NK-92 (cell line): ENCODE results near the gene PRDM10.

Source experiments
- DNase-seq: peaks from one replicate; lab custom pipeline; 2025; ENCODE audit not compliant: unreplicated experiment; lab: John Stamatoyannopoulos, UW

The PRDM10 gene

DNA sequence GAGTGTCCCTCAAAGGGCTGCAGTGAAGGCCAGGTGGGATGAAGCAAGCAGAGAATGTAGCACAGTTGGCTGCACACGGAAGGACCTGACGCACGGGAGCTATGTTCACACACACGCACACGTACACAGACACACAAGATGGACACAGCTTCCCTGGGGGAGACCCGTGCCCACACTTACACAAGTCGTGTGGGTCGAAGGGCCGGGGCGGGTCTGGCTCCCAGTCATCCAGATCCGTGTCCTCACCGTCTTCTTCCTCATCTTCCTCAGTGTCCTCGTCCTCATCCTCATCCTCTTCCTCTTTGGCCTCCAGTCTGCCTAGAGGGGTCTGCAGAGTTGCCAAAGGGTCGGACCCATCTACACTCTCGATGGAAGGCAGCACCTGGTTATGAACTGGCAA lies 55.7 kb downstream of the PRDM10 start:
- no peak for DNase-seq

DNA sequence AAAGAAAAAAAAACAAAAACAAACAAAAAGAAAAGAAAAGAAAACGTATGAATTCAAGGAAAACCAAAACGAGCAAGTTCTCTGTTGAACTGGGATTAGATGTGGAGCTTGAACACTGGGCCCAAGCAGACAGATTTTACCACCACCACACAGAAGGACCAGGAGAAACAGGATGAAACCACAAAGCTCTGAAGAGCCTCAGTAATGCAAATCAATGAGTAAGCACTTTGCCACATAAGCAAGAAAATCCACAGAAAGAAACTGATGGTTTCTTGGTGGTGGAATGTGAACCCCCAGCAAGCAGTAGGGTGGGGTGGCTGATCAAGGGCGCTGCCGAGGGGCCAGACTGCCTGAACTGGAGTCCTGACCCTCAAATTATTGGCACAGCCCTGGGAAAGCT lies 56.4 kb downstream of the PRDM10 start:
- DNase-seq = no peak

DNA sequence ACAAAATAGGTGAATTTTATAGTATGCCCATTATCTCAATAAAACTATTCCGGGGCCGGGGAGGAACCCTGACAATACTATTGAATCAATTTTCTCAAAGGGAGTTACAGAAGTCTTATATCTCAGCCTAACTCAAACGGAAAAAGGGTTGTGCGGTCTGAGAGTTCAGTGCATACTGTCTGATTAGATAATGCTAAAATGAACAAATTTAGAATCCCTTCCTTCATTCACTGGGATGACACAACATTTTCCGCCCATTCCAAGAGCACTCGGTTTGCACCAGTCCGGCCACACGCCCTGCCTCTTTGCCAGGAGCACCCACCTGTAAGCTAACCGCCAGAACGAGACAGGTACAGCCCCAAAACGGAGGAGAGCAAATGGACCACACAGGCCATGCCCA lies 57.3 kb downstream of the PRDM10 start:
- no peak for DNase-seq

DNA sequence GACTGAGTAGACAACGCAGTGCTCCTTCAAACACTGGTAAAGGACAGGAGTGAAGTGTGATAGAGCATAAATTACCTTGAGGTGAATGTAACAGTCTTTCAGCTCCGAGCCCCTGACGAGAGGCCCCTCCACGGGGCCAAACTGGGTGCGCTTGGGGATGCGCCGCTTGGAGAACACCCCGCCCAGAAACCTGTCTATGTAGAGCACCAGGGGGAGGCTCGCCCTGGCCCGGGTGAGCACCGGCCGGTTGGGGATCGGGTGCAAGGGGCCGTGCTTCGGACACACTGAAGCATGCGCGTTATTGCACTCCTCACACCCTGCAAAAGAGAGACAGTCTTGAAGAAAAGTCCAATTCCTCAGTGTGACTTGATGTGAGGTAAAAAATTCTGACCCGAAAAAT lies 57.9 kb downstream of the PRDM10 start:
- DNase-seq = no peak

- DNase-seq = no peak
These were observed 59.6 kb downstream of the PRDM10 start for GRCh38 chr11:129943036-129943435.

DNA sequence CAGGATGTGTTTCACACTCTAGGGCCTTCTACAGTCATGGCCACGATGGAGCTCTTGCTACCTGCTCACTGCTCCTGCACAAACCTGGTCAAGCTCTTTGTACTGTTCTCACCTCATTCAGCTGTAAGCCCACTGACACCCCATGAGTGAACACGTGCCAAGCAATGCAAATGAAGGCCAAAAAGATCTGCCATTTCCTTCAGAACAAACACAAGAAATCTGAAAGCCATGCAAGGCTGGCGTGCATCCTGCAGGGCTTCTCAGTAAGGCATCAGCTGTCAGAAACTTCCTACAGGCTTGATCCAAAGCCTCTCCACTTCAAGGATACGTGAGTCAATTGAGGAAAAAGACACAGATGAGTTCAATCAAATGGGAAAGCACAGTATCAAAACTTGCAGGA lies 63.1 kb downstream of the PRDM10 start:
- no peak for DNase-seq

- DNase-seq = no peak
These were observed 63.9 kb downstream of the PRDM10 start for GRCh38 chr11:129938764-129939163.

GRCh38 chr11:129937592-129938238 lies 64.9 kb downstream of the PRDM10 start:
- DNase-seq = no peak

GRCh38 chr11:129935723-129936122 lies 66.9 kb downstream of the PRDM10 start:
- no peak for DNase-seq

- DNase-seq = no peak
These were observed 68.7 kb downstream of the PRDM10 start for GRCh38 chr11:129933891-129934290.

GRCh38 chr11:129933262-129933661 lies 69.4 kb downstream of the PRDM10 start:
- no peak for DNase-seq

GRCh38 chr11:129932381-129933067 lies 70.1 kb downstream of the PRDM10 start:
- DNase-seq = no peak

DNA sequence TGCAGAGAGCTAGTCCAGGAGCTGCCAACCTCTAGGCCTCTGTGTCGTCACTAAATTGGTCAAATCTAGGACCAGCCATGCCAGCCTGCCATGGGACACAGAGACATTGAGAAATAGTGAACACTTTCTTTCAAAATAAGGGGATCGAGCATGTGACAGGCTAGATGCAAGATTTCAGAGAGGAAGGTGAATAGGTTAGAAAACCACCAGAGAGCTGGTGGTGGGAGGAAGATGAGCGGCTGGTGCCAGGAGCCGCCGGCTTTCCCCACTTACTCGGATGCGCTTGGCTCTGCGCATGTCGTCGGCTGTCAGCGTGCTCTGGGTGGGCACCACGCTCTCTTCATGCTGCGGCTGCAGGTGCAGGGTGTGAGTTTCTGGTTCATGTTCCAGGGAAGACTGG lies 71.9 kb downstream of the PRDM10 start:
- no peak for DNase-seq

GRCh38 chr11:129930296-129930695 lies 72.3 kb downstream of the PRDM10 start:
- DNase-seq = no peak

DNA sequence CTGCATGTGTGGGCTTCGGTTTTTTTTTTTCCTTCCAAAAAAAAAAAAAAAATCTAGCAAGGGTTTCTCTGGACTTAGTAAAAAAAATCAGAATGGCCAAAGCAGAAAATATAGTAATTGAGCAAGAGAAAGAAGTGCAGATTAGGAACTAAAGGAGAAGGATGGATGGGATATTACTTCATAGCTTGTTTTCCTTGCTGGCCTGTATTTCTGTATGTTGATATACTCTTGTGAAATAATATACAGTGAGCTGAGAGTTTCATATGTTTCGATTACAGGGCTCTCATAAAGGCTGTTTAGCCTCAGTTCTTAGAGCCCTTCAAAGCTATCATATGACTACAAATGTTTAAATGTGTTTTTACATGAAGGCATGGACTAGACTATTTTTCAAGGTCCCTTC lies 72.9 kb downstream of the PRDM10 start:
- no peak for DNase-seq

GRCh38 chr11:129928923-129929692 lies 73.5 kb downstream of the PRDM10 start:
- no peak for DNase-seq

DNA sequence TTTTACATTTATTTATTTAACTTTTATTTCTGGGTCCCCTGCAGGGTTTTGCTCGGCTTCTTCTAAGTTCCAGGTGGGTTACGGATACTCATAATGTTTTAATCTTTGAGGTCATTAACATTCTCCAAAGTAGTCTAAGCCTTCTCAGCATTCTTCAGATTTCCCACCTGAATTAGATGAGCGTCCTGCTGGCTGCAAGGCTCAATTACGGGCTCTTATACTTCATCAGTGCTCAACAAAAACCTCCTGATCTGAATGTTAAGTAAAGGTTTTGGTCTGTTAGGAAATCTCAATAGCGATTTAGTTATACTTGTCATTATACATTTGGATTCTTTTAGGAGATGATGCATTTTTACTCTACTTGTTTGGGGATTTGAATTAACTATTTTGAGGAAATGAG lies 80.0 kb downstream of the PRDM10 start:
- DNase-seq = no peak

DNA sequence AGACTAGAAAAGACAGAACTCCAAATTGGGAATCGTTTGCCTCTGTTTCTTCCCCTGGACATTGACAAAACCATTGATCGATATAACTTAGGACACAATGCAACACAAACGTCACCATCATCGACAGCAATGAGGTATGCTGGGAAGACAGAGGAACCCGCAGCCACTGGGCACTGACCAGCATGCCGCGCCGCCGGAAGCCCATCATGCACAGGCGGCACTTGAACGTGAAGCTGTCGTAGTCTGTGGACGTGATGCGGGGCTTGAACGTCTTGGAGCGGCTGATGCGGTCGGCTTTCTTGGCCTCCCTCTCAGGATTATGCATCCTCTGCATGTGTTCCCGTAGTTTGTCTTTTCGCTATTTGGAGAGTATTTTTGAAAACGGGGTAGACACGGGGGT lies 84.3 kb downstream of the PRDM10 start:
- DNase-seq = no peak

- no peak for DNase-seq
These were observed 85.4 kb downstream of the PRDM10 start for GRCh38 chr11:129917231-129917630.

DNA sequence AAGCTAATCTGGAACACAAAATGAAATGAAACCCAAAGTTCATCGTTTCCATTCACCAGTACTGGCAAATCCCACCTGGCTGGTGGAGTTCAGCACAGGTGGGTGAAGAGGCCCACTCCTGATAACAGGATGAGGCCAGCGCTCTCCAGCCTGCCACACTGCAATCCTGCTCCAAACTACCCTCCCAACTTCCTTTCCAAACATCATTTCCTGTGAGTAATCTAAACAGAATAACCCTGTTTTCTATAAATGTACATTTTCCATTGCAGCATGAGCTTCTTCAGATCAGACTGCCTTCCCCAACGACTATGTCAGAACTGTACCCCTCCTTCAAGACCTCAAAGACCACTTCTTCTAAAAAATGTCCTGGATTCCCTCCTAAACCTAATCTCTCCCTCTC lies 91.3 kb downstream of the PRDM10 start:
- DNase-seq = no peak

- DNase-seq = no peak
These were observed 92.3 kb downstream of the PRDM10 start for GRCh38 chr11:129910360-129910759.

GRCh38 chr11:129905402-129905801 lies 97.2 kb downstream of the PRDM10 start:
- DNase-seq = no peak
